CD4-positive, alpha-beta T cell treated with Interferon alpha-2 for 1 hour (primary cell): ENCODE data around the gene HTR3A.
"Not testable (repeated sequence)": the region's sequence is repeated elsewhere in the genome, so short reads cannot be mapped to it uniquely, and the experiment has no call there.

Source experiments
- DNase-seq, 2 donors: peaks; one replicate each; pipeline ENCODE4 v3.0.0-alpha.2; 2020 to 2022

HTR3A gene

GRCh38 chr11:113974741-113975470 lies at the start of gene HTR3A:
TSS of gene HTR3A (plus strand) at chr11:113975108. CDS start at chr11:113975326, 218 bp downstream.
- DNase-seq, result no peak

- DNase-seq, result no peak
Observed at GRCh38 chr11:113926273-113927197, 48.4 kb upstream of the HTR3A start.

DNA sequence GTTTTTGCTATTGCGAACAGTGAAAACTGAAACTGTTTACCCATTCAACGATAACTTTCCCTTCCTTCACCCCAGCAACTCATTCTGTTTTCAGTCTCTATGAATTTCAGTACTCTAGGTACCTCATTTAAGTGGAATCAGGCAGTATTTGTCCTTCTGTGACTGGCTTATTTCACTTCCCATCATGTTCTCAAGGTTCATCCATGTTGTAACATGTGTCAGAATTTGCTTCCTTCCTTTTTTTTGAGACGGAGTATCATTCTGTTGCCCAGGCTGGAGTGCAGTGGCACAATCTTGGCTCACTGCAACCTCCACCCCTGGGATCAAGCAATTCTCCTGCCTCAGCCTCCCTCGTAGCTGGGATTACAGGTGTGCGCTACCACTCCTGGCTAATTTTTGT lies 46.6 kb upstream of the HTR3A start:
- no peak for DNase-seq

GRCh38 chr11:113932788-113933187 lies 42.1 kb upstream of the HTR3A start:
- DNase-seq, result no peak

GRCh38 chr11:113934193-113934592 lies 40.7 kb upstream of the HTR3A start:
- DNase-seq, result not testable (repeated sequence)

GRCh38 chr11:113934761-113935160 lies 40.1 kb upstream of the HTR3A start:
- DNase-seq, result no peak

DNA sequence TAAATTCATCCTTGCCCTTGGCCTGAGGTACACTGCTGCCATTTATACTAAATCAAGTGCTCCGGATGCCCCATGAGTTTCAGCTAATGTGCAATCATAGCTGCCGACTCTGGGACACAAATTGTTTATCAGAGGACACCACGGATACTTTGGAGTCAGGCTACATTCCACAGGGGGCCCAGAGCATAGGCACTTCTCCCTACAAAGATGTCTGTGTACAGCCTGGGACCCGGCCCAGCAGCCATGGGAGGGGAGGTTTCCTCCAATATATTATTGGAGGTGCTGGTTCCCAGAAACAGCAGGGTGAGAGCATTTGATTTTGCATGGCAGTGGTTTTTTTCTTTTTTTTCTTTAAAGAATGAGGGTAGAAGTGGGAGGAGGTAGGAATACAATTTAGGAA lies 39.0 kb upstream of the HTR3A start:
- DNase-seq, result no peak

GRCh38 chr11:113937918-113938317 lies 37.0 kb upstream of the HTR3A start:
- DNase-seq, result no peak

GRCh38 chr11:113942256-113942655 lies 32.7 kb upstream of the HTR3A start:
- DNase-seq, result no peak

DNA sequence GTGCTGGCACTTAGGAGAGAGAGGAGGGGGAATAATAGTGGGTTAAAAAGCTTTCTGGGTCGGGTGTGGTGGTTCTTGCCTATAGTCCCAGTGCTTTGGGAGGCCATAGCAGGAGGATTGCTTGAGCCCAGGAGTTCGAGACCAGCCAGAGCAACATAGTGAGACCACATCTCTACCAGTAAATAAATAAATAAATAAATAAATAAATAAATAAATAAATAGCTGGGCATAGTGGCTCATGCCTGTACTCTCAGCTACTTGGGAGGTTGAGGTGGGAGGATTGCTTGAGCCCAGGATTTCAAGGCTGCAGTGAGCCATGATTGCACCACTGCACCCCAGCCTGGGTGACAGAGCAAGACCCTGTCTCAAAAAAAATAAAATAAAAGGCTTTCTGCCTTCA lies 28.7 kb upstream of the HTR3A start:
- DNase-seq, result not testable (repeated sequence)

- peak in 1 of 2 donors; percentile 4 for DNase-seq
Observed at GRCh38 chr11:113947994-113948393, 26.9 kb upstream of the HTR3A start.

DNA sequence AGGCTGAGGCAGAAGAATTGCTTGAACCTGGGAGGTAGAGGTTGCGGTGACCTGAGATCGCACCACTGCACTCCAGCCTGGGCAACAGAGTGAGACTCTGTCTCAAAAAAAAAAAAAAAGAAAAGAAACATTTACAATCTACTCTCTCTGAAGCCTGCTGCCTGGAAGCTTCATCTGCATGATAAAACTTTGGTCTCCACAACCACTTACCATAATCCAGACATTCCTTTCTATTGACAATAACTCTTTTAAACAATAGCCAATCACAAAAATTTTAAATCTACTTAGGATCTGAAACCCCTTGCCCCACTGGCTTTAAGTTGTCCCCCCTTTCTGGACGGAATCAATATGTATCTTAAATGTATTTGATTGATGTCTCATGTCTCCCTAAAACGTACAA lies 25.0 kb upstream of the HTR3A start:
- DNase-seq, result no peak

GRCh38 chr11:113951537-113951936 lies 23.4 kb upstream of the HTR3A start:
- no peak for DNase-seq

- no peak for DNase-seq
Observed at GRCh38 chr11:113952070-113952469, 22.8 kb upstream of the HTR3A start.

GRCh38 chr11:113952588-113952987 lies 22.3 kb upstream of the HTR3A start:
- DNase-seq, result no peak

- no peak for DNase-seq
Observed at GRCh38 chr11:113954235-113954634, 20.7 kb upstream of the HTR3A start.

- no peak for DNase-seq
Observed at GRCh38 chr11:113956986-113957385, 17.9 kb upstream of the HTR3A start.

GRCh38 chr11:113960702-113961330 lies 14.1 kb upstream of the HTR3A start:
- DNase-seq, result no peak

- no peak for DNase-seq
Observed at GRCh38 chr11:113967361-113967760, 7.5 kb upstream of the HTR3A start.

DNA sequence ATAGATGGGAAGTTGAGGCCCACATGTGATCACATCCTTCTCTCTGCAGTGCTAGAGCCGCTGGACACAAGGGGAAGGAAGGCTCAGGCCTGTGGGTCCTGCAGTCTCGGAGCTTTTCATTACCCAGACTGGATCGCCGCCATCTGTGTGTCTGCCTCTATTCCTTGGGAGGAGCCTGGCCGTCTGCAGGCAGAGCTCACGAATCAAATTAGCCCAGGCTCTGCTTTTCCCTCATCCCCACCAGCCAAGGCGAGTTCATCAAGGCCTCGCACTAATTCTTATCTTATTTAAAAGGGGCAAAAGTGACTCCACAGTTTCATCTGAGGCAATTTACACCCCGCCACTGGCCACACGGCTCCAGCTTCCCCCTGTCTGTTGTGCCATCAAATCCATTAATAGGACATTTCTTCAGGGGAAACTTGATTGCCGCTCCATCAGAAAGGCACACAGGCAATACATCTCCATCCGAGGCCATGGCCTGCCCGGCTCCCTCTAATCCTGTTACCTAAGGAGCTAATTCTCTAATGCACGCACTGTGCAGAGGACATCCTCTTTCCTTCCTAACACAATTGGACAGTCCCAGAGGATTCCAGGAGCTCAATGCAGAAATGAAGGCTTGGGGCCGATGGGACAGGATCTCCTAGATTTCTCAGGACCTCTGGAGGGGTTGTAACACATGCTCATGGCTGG lies 3.3 kb upstream of the HTR3A start:
- no peak for DNase-seq

DNA sequence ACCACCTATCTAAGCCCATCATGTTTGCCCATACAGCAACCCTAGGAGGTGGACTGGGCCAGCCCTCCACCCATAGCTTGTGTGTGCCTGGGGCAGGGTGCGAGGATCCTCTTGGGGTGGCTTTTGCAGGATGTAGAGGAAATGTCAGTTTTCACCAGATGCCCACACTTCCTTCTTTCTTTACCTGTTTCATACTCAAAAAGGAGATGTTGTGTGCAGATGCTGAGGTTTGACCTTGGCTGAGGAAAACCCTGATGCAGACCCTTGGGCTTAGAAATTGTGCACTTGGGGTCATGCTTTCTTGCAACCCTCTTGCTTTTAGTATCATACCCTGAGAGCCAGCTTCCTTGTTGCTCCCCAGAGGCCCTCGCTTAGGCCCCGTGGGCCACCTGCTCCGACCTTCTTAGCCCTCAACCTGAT lies 2.2 kb downstream of the HTR3A start:
- DNase-seq, result peak in 1 of 2 donors; percentile 12

DNA sequence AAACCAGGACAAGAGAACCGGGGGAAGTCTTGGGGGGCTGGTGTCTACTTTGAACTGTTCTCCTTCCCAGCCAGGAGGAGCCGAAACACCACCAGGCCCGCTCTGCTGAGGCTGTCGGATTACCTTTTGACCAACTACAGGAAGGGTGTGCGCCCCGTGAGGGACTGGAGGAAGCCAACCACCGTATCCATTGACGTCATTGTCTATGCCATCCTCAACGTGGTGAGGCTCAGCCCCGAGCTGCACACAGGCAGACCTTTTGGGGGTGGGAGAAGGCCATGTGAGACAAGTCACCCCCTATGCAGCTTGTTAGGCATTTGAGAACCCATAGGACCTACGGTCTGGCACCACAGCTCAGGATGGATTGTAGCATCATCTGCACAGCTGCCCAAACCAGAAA lies 2.8 kb downstream of the HTR3A start:
- peak in 1 of 2 donors; percentile 61 for DNase-seq

- no peak for DNase-seq
Observed at GRCh38 chr11:113979431-113979830, 4.5 kb downstream of the HTR3A start.
